MCF 10A (cell line): Measurements from ENCODE around the gene DNAH6. TPM values are rescaled to one million over a fixed set of nuclear protein-coding genes. Genes with fewer than 3 reads are reported as not detected.
"Not testable (repeated sequence)": the region's sequence is repeated elsewhere in the genome, so short reads cannot be mapped to it uniquely, and the experiment has no call there.

ENCODE experiments used
- BruUV-seq: library from RNA; stranded (reverse); fragments of 400-500 nt; replicated peaks from 2 replicates; lab custom pipeline; 2021; lab: Mats Ljungman, UMichigan
- CTCF ChIA-PET: fragments of 300-600 bp; sonication (Branson Sonifier 250); formaldehyde crosslinking; extraction: SDS; loops from one replicate; lab custom pipeline; 2021; ENCODE audit warnings: antibody characterized with exemption, inconsistent platforms; lab: Yijun Ruan, JAX
- POLR2A ChIA-PET: fragments of 300-600, 350-650 bp; sonication (Branson Sonifier 250); formaldehyde crosslinking; extraction: SDS; loops from one replicate; lab custom pipeline; 2020; ENCODE audit warnings: antibody characterized with exemption, inconsistent platforms; lab: Yijun Ruan, JAX
- DNase-seq: peaks from one replicate; pipeline ENCODE4 v3.0.0-alpha.2; 2018; ENCODE audit not compliant: unreplicated experiment
- H3K27ac Mint-ChIP-seq: one replicate; pipeline ENCODE4 v1.8.0; 2022; ENCODE audit warnings: mild to moderate bottlenecking, low read depth, mixed read lengths; ENCODE audit not compliant: unreplicated experiment
- H3K27me3 Mint-ChIP-seq: one replicate; pipeline ENCODE4 v1.8.0; 2022; ENCODE audit warnings: mixed read lengths; ENCODE audit not compliant: insufficient read depth, unreplicated experiment
- H3K36me3 Mint-ChIP-seq: one replicate; pipeline ENCODE4 v1.8.0; 2022; ENCODE audit warnings: mild to moderate bottlenecking, moderate library complexity, mixed read lengths; ENCODE audit not compliant: insufficient read depth, unreplicated experiment
- H3K4me1 Mint-ChIP-seq: one replicate; pipeline ENCODE4 v1.8.0; 2022; ENCODE audit warnings: mixed read lengths; ENCODE audit not compliant: insufficient read depth, unreplicated experiment
- H3K4me3 Mint-ChIP-seq: one replicate; pipeline ENCODE4 v1.8.0; 2022; ENCODE audit warnings: mild to moderate bottlenecking, moderate library complexity, mixed read lengths; ENCODE audit not compliant: unreplicated experiment
- H3K9me3 Mint-ChIP-seq: one replicate; pipeline ENCODE4 v1.8.0; 2022; ENCODE audit warnings: mixed read lengths; ENCODE audit not compliant: unreplicated experiment
- CTCF ChIP-seq: fragments of 200-600 bp; IDR thresholded peaks from one replicate; pipeline ENCODE4 v1.8.0; 2022; ENCODE audit warnings: antibody characterized with exemption, mild to moderate bottlenecking; ENCODE audit not compliant: unreplicated experiment
- intact Hi-C: fragments of 100-400 bp; cut with micrococcal nuclease; formaldehyde crosslinking; loops from 2 replicates; pipeline ENCODE4 v1.14.1; 2022
- total RNA-seq: library from RNA; stranded (reverse); gene quantifications from 2 replicates; pipeline ENCODE4 v1.2.3, GENCODE V29; 2022

Gene DNAH6
- total RNA-seq, 1 experiment from 2014 or later, result 0.14 TPM

DNA sequence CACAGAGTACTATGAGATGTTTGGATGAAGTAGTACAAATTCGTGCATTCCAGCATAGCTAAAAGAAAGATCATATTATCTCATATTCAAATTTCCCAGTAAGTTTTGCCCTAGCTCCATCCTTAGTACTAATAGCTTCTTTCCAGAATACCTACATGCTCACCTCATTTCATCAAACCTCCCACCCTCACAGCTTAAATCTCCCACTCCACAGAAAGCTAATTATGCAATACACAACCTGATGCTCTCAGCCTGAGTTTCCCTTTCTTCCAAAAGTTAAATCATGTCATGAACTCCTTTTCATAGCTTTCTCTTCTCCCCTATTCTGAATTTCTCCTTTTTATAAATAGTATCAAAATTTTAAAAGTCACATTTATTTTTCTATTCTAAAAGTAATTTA is 34.6 kb downstream of the DNAH6 start:
- H3K4me1 Mint-ChIP-seq, result peaks cover 7% of the 10 kb centered on the region
- no peak overlapping the region for H3K4me3 Mint-ChIP-seq
- POLR2A ChIA-PET, result no interaction called here
- intact Hi-C loops, result no loop called here
- H3K9me3 Mint-ChIP-seq, result no peaks in the 10 kb centered on the region
- CTCF ChIA-PET, result interaction anchor here (1.0 kb wide), 1 partner anchor 25 kb away, joined by 3 read pairs; no protein-coding TSS in a partner anchor
- TF ChIP-seq CTCF, result no peak
- H3K27me3 Mint-ChIP-seq, result no peaks in the 10 kb centered on the region
- no TSS peak for BruUV-seq
- no peaks in the 10 kb centered on the region for H3K36me3 Mint-ChIP-seq
- DNase-seq, result no peak
- no peak overlapping the region for H3K27ac Mint-ChIP-seq

GRCh38 chr2:84551526-84551925 is 35.2 kb downstream of the DNAH6 start:
- CTCF ChIA-PET, H3K36me3 Mint-ChIP-seq, H3K27me3 Mint-ChIP-seq, H3K27ac Mint-ChIP-seq, POLR2A ChIA-PET, H3K4me1 Mint-ChIP-seq, H3K4me3 Mint-ChIP-seq, H3K9me3 Mint-ChIP-seq, intact Hi-C loops, BruUV-seq, DNase-seq: not testable (repeated sequence)

- Mint-ChIP-seq H3K27me3 (no peaks in the 10 kb centered on the region), H3K27ac (no peak overlapping the region), H3K36me3 (no peaks in the 10 kb centered on the region), H3K4me1 (peaks cover 8% of the 10 kb centered on the region), H3K9me3 (peaks cover 9% of the 10 kb centered on the region), H3K4me3 (no peak overlapping the region)
- intact Hi-C loops, result no loop called here
- POLR2A ChIA-PET, result interaction anchor here (0.7 kb wide), 1 partner anchor 19 kb away, joined by 3 read pairs; no protein-coding TSS in a partner anchor
- TF ChIP-seq CTCF, result no peak
- BruUV-seq, result no TSS peak
- DNase-seq, result peak; percentile 29
- CTCF ChIA-PET, result no interaction called here
Observed at GRCh38 chr2:84556190-84556589, 39.9 kb downstream of the DNAH6 start.

DNA sequence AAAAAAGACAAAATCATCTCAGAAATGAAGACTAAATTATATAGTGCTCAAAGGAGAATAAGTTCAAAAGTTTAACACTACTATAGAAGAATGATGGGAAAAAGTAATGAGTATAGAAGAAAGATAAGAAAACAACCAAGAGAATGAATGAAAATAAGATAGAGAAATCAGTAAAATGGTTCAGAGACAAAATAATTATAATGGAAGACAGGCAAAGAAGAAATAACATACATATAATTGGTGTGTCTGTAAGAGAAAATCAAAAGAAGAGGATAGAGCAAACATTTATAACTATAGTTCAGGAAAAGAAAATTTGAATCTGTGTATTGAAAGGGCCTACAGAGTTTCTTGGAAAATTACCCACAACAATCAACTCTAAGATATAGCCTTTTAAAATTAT is 43.5 kb downstream of the DNAH6 start:
- ChIA-PET CTCF (no interaction called here), POLR2A (no interaction called here)
- intact Hi-C loops, result no loop called here
- no peak for DNase-seq
- no peak overlapping the region for H3K27ac Mint-ChIP-seq
- peaks cover 8% of the 10 kb centered on the region for H3K4me1 Mint-ChIP-seq
- peaks cover 9% of the 10 kb centered on the region for H3K9me3 Mint-ChIP-seq
- no peak overlapping the region for H3K4me3 Mint-ChIP-seq
- no peak for TF ChIP-seq CTCF
- H3K27me3 Mint-ChIP-seq, result no peaks in the 10 kb centered on the region
- no peaks in the 10 kb centered on the region for H3K36me3 Mint-ChIP-seq
- no TSS peak for BruUV-seq

DNA sequence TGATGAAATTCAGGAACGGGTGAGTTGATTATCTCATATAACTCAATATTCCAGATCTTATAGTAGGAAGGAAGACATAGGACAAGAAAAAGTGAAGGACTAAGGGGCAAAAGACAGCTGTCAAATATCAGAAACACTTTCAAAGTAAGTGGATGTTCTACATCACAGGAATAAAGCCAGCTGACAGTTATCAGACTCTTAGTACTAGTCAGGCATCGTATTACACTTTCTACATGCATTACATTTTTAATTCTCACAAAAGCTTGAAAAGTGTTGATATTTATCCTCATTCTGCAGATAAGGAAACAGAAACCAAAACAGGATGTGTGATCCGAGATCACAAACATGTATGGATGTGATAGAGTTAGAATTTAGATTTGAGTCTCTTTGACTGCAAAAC is 63.4 kb downstream of the DNAH6 start:
- Mint-ChIP-seq H3K27me3 (no peaks in the 10 kb centered on the region), H3K27ac (no peak overlapping the region), H3K9me3 (no peaks in the 10 kb centered on the region), H3K4me3 (no peak overlapping the region), H3K36me3 (no peaks in the 10 kb centered on the region), H3K4me1 (no peaks in the 10 kb centered on the region)
- CTCF ChIA-PET, result interaction anchor here (0.5 to 0.6 kb wide), 2 partner anchors 160 to 1351 kb away, joined by 3 to 4 read pairs; no protein-coding TSS in a partner anchor
- BruUV-seq, result no TSS peak
- POLR2A ChIA-PET, result no interaction called here
- TF ChIP-seq CTCF, result no peak
- DNase-seq, result no peak
- intact Hi-C loops, result no loop called here
